DND-41 (cell line): Measurements from ENCODE around the gene PLPP3.

Experiments
- ATAC-seq: fragments of 200-7000 bp; cut with Tn5 transposase; 3 replicates; pipeline ENCODE4 v1.9.1; 2021; ENCODE audit warnings: low read depth; ENCODE audit not compliant: insufficient read depth
- DNase-seq: peaks from one replicate; pipeline ENCODE4 v3.0.0-alpha.2; 2020
- H2AFZ ChIP-seq: 2 replicates; pipeline ENCODE4 v1.6.0; 2012; ENCODE audit warnings: low read depth, low read length
- H3K27ac ChIP-seq: 2 replicates; pipeline ENCODE4 v1.5.1; 2012; ENCODE audit warnings: low read length, inconsistent platforms
- H3K27me3 ChIP-seq: fragments of 200-600 bp; sonication (generic); 2 replicates; pipeline ENCODE4 v1.6.0; 2012; ENCODE audit warnings: low read length, mild to moderate bottlenecking, inconsistent platforms; ENCODE audit not compliant: insufficient read depth, poor library complexity
- H3K36me3 ChIP-seq: 2 replicates; pipeline ENCODE4 v1.5.1; 2012; ENCODE audit warnings: low read length, inconsistent platforms; ENCODE audit not compliant: insufficient read depth
- H3K4me1 ChIP-seq: 2 replicates; pipeline ENCODE4 v1.5.1; 2012; ENCODE audit warnings: mild to moderate bottlenecking, low read length; ENCODE audit not compliant: insufficient read depth
- H3K4me2 ChIP-seq: 2 replicates; pipeline ENCODE4 v1.6.0; 2012; ENCODE audit warnings: mild to moderate bottlenecking, moderate library complexity, low read length, inconsistent platforms; ENCODE audit not compliant: insufficient read depth
- H3K4me3 ChIP-seq, 2 experiments: fragments of 200-600 bp in 1 of 2; shearing (Covaris generic) in 1 of 2; 2 replicates each; pipeline ENCODE4 v1.5.1; 2012 to 2016; ENCODE audit warnings: inconsistent platforms in 2 of 2, low read length in 2 of 2, mild to moderate bottlenecking in 2 of 2, low read depth in 1 of 2, moderate library complexity in 1 of 2
- H3K79me2 ChIP-seq: 2 replicates; pipeline ENCODE4 v1.6.0; 2012; ENCODE audit warnings: low read length, inconsistent platforms; ENCODE audit not compliant: insufficient read depth
- H3K9ac ChIP-seq: 2 replicates; pipeline ENCODE4 v1.6.0; 2012; ENCODE audit warnings: low read depth, mild to moderate bottlenecking, inconsistent platforms, low read length, moderate library complexity
- H3K9me3 ChIP-seq: 2 replicates; pipeline ENCODE4 v1.5.1; 2012; ENCODE audit warnings: low read length, moderate library complexity, mild to moderate bottlenecking, inconsistent platforms; ENCODE audit not compliant: insufficient read depth, severe bottlenecking
- H4K20me1 ChIP-seq: 2 replicates; pipeline ENCODE4 v1.6.0; 2012; ENCODE audit warnings: low read length; ENCODE audit not compliant: insufficient read depth
- EZH2 ChIP-seq: IDR thresholded peaks from 3 replicates; pipeline ENCODE4 v1.6.1; 2012; ENCODE audit warnings: borderline replicate concordance, low read depth, mild to moderate bottlenecking, moderate library complexity, low read length, inconsistent platforms; ENCODE audit not compliant: severe bottlenecking
- TF ChIP-seq, protein P1 (sequence below): IDR thresholded peaks from 2 replicates; pipeline ENCODE4 v1.5.1; 2012; ENCODE audit warnings: borderline replicate concordance, low read length, moderate library complexity, mild to moderate bottlenecking; ENCODE audit not compliant: poor library complexity, severe bottlenecking; ENCODE audit errors: extremely low read depth

Gene PLPP3

DNA sequence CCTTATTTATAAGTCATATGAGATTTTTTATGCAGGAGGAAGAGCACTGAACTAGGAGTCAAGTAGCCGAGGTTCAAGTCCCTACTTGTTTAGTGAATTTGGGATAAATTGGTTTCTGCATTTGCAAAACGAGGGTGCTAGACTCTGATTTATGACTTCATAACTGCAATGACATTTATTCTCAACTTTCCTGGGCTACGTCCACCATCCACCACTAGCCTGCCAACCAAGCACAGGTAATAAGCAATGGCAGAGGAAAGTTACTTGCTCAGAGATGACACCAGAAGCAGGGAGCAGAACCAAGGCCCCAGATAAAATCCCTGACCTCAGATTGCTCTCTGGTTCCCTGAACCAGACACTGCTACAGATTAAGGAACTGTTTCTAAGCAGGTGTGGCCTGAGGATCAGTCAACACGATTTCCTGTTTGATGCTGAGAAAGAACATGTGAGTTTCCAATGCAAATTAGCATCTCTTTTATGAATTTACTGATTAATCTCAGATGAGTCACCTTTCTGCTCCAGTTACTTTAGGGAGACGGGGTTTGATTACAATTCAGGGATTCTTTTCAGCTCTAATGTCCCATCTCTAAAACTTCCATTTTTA is 52.7 kb downstream of the PLPP3 start:
- Histone ChIP-seq H3K36me3 (peaks cover 3% of the 10 kb centered on the region; the same call in 1 of the 2 replicates), H3K4me3 (no peak overlapping the region), H2AFZ (no peak overlapping the region), H3K4me1 (peaks cover 64% of the 10 kb centered on the region), H3K9me3 (no peaks in the 10 kb centered on the region), H4K20me1 (no peaks in the 10 kb centered on the region), H3K27me3 (no peaks in the 10 kb centered on the region), H3K79me2 (no peaks in the 10 kb centered on the region), H3K4me2 (peak overlapping the region; percentile 8; the same call in 1 of the 2 replicates), H3K27ac (peak overlapping the region; percentile 27; the same call in 1 of the 2 replicates), H3K9ac (no peak overlapping the region)
- ATAC-seq (peak; percentile 75), DNase-seq (peak; percentile 29)
- TF ChIP-seq, protein P1, sequence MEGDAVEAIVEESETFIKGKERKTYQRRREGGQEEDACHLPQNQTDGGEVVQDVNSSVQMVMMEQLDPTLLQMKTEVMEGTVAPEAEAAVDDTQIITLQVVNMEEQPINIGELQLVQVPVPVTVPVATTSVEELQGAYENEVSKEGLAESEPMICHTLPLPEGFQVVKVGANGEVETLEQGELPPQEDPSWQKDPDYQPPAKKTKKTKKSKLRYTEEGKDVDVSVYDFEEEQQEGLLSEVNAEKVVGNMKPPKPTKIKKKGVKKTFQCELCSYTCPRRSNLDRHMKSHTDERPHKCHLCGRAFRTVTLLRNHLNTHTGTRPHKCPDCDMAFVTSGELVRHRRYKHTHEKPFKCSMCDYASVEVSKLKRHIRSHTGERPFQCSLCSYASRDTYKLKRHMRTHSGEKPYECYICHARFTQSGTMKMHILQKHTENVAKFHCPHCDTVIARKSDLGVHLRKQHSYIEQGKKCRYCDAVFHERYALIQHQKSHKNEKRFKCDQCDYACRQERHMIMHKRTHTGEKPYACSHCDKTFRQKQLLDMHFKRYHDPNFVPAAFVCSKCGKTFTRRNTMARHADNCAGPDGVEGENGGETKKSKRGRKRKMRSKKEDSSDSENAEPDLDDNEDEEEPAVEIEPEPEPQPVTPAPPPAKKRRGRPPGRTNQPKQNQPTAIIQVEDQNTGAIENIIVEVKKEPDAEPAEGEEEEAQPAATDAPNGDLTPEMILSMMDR: no peak
- no peak for TF ChIP-seq EZH2

DNA sequence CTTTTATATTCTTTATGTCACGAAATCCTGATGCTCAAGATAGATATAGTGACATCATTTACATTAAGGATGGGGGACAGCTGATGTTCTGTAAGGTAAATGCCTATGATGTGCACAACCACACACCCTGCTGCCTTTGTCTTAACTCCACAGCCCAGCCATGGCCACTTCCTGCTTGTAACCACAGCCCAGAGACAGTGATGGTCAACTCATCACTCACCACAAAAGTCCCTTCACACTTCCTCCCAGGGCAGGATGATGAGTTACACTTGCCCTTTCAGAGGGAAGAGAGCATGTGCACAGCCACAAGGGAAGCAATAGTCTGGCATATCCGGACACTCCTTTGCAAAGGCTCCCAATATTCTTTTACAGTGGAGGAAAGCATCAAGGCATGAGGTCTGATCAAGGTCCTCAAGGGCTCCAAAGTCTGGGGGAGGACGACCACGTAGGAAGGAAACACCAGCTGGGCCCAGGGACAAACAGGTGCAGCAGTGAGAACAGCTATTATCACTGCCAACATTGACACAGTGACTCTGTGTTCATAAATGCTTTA is 53.8 kb downstream of the PLPP3 start:
- Histone ChIP-seq H3K4me2 (no peak overlapping the region), H3K4me3 (no peak overlapping the region), H3K9me3 (no peaks in the 10 kb centered on the region), H3K4me1 (peaks cover 65% of the 10 kb centered on the region), H2AFZ (no peak overlapping the region), H3K9ac (no peak overlapping the region), H3K36me3 (peaks cover 3% of the 10 kb centered on the region; the same call in 1 of the 2 replicates), H4K20me1 (no peaks in the 10 kb centered on the region), H3K27me3 (no peaks in the 10 kb centered on the region), H3K27ac (peak overlapping the region; percentile 27), H3K79me2 (no peaks in the 10 kb centered on the region)
- TF ChIP-seq, protein P1: no peak
- DNase-seq (peak; percentile 45), ATAC-seq (peak; percentile 60)

DNA sequence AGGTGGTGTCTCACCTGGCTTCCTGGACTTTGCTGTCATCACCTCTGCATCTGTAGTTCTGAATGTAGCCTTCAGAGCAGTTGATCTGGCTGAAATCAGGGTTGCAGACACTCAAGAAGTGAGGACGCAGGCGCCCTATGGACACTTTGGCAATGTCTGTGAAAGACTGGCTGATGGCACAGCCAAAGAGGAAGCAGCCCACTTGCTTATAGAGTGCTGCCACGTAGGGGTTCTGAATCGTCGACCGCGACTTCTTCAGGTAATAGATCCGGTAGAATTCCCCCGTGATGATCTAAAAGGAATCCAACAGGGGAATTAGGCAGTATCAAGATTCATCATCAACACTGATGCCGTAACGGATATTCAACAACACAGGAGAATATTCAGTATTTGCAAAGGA is 55.1 kb downstream of the PLPP3 start:
- Histone ChIP-seq H3K27ac (peak overlapping the region; percentile 28; the same call in 1 of the 2 replicates), H3K27me3 (no peaks in the 10 kb centered on the region), H3K79me2 (no peaks in the 10 kb centered on the region), H3K4me3 (no peak overlapping the region), H3K4me2 (no peak overlapping the region), H2AFZ (no peak overlapping the region), H4K20me1 (no peaks in the 10 kb centered on the region), H3K9ac (no peak overlapping the region), H3K36me3 (peaks cover 3% of the 10 kb centered on the region; the same call in 1 of the 2 replicates), H3K9me3 (no peaks in the 10 kb centered on the region), H3K4me1 (peaks cover 65% of the 10 kb centered on the region)
- DNase-seq: no peak
- TF ChIP-seq EZH2: no peak
- TF ChIP-seq, protein P1: no peak
- ATAC-seq: no peak
